Measurements from ENCODE around the gene PTX3. TPM values are rescaled to one million over a fixed set of nuclear protein-coding genes. Genes with fewer than 3 reads are reported as not detected.

PTX3 gene
- total and polyA plus RNA-seq, 10 of the 15 experiments (the other 5 are each of a cell fraction or from before 2014, with no cell fraction given), result 0.03 to 0.11 (median 0.06) TPM; not detected in 7

GRCh38 chr3:157491136-157491535, 54.5 kb downstream of the PTX3 start (continued):
- TF ChIP-seq E2F4 (IDR thresholded peaks at IDR 0.05; ENCODE audit: low read depth, low read length) (no peak), BHLHE40 (IDR thresholded peaks at IDR 0.05; ENCODE audit: borderline replicate concordance in 1 of 2, low read depth in 2 of 2, low read length in 1 of 2) (no peak), SMARCA5 (IDR thresholded peaks at IDR 0.05) (no peak), CHD1 (IDR thresholded peaks at IDR 0.05; ENCODE audit: low read depth, low read length) (no peak)

Other genes starting within 250 kb of the PTX3 start
- 0.17 TPM in 1 of 2 replicates, not detected in the other for gene VEPH1, start 66.6 kb downstream of the PTX3 start, total RNA-seq (2014; rRNA removed)
- not detected in 2 replicates for gene VEPH1, start 66.6 kb downstream of the PTX3 start, total RNA-seq (2014; rRNA removed; fragmentation: Illumina TruSeq; extraction: Trizol)
- 0.19 and 0.26 TPM in 2 replicates for gene VEPH1, start 66.6 kb downstream of the PTX3 start, total RNA-seq (2021)
- not detected in 2 replicates for gene VEPH1, start 66.6 kb downstream of the PTX3 start, polyA plus RNA-seq (2011; rRNA removed)
- 0.04 TPM in 1 of 2 replicates, not detected in the other for gene VEPH1, start 66.6 kb downstream of the PTX3 start, polyA plus RNA-seq (2014; fragmentation: Illumina TruSeq; extraction: Trizol)
- not detected for gene VEPH1, start 66.6 kb downstream of the PTX3 start, polyA plus RNA-seq (2014; fragmentation: Nextera tagmentation; extraction: Ambion mirVana)
- gene VEPH1, start 66.6 kb downstream of the PTX3 start, polyA plus RNA-seq (2014; rRNA removed), result not detected in 2 replicates
- not detected for gene VEPH1, start 66.6 kb downstream of the PTX3 start, polyA plus RNA-seq (2016; fragmentation: Nextera tagmentation; extraction: Ambion mirVana)